ENCODE data around the gene CLCF1. TPM values are rescaled to one million over a fixed set of nuclear protein-coding genes. Genes with fewer than 3 reads are reported as not detected.

CLCF1 gene
- total RNA-seq, 3 donors from 2014 or later (not counting 1 experiment from before 2014, with no cell fraction given), result 9.8 to 13.4 (median 10.3) TPM

- Mint-ChIP-seq H3K36me3 (no peaks in the 10 kb centered on the region), H3K4me3 (no peak overlapping the region), H3K4me1 (peaks cover 12 to 35% of the 10 kb centered on the region in 2 donors), H3K9me3 (no peaks in the 10 kb centered on the region), H3K27me3 (ENCODE audit: low read depth in 2 of 2) (no peaks in the 10 kb centered on the region), H3K27ac (no peak overlapping the region)
- WGBS (ENCODE audit: insufficient coverage), result 90% methylated on average over 5 of the region's 5 CpGs
- intact Hi-C loops (cut with micrococcal nuclease), result no loop called here
- Histone ChIP-seq H3K27me3 (ENCODE audit: control insufficient read depth, insufficient read depth, low read length) (no peaks in the 10 kb centered on the region), H3K9me3 (ENCODE audit: control insufficient read depth, insufficient read depth, low read length) (no peaks in the 10 kb centered on the region), H3K4me3 (ENCODE audit: low read length) (no peak overlapping the region), H3K4me1 (ENCODE audit: control insufficient read depth, insufficient read depth, low read length) (peaks cover 33% of the 10 kb centered on the region), H3K27ac (ENCODE audit: low read length) (no peak overlapping the region), H3K36me3 (ENCODE audit: control insufficient read depth, insufficient read depth, low read length) (no peaks in the 10 kb centered on the region)
- ATAC-seq (no peak), DNase-seq (no peak)
- TF ChIP-seq CTCF (IDR thresholded peaks at IDR 0.05), result no peak
These were observed 24.4 kb downstream of the CLCF1 start for GRCh38 chr11:67349036-67349435.

- WGBS (ENCODE audit: insufficient coverage), result 78% methylated on average over 11 of the region's 11 CpGs
- Mint-ChIP-seq H3K9me3 (no peaks in the 10 kb centered on the region), H3K36me3 (no peaks in the 10 kb centered on the region), H3K4me1 (peaks cover 9 to 26% of the 10 kb centered on the region in 2 donors), H3K27me3 (ENCODE audit: low read depth in 2 of 2) (no peaks in the 10 kb centered on the region), H3K4me3 (no peak overlapping the region), H3K27ac (no peak overlapping the region)
- no peak for TF ChIP-seq CTCF (IDR thresholded peaks at IDR 0.05)
- H3K4me1 ChIP-seq (ENCODE audit: control insufficient read depth, insufficient read depth, low read length), result peaks cover 28% of the 10 kb centered on the region
- no peaks in the 10 kb centered on the region for H3K36me3 ChIP-seq (ENCODE audit: control insufficient read depth, insufficient read depth, low read length)
- no peak overlapping the region for H3K4me3 ChIP-seq (ENCODE audit: low read length)
- intact Hi-C loops (cut with micrococcal nuclease), result no loop called here
- H3K27ac ChIP-seq (ENCODE audit: low read length), result no peak overlapping the region
- no peaks in the 10 kb centered on the region for H3K27me3 ChIP-seq (ENCODE audit: control insufficient read depth, insufficient read depth, low read length)
- H3K9me3 ChIP-seq (ENCODE audit: control insufficient read depth, insufficient read depth, low read length), result no peaks in the 10 kb centered on the region
- ATAC-seq, result no peak
- no peak for DNase-seq
These were observed 25.2 kb downstream of the CLCF1 start for GRCh38 chr11:67347964-67348749.

GRCh38 chr11:67345920-67346819, 27.2 kb downstream of the CLCF1 start:
- Mint-ChIP-seq H3K9me3 (no peaks in the 10 kb centered on the region), H3K4me1 (peaks cover 3 to 13% of the 10 kb centered on the region in 2 donors), H3K36me3 (no peaks in the 10 kb centered on the region), H3K4me3 (no peak overlapping the region), H3K27ac (no peak overlapping the region), H3K27me3 (ENCODE audit: low read depth in 2 of 2) (no peaks in the 10 kb centered on the region)
- WGBS (ENCODE audit: insufficient coverage), result 80% methylated on average over 7 of the region's 7 CpGs
- DNase-seq (peak in 1 of 2 donors; percentile 65), ATAC-seq (peak in 1 of 3 donors; percentile 46)
- H3K27ac ChIP-seq (ENCODE audit: low read length), result no peak overlapping the region
- H3K4me1 ChIP-seq (ENCODE audit: control insufficient read depth, insufficient read depth, low read length), result peaks cover 8% of the 10 kb centered on the region
- no peaks in the 10 kb centered on the region for H3K27me3 ChIP-seq (ENCODE audit: control insufficient read depth, insufficient read depth, low read length)
- peak; percentile 33 for TF ChIP-seq CTCF (IDR thresholded peaks at IDR 0.05)
- no peaks in the 10 kb centered on the region for H3K36me3 ChIP-seq (ENCODE audit: control insufficient read depth, insufficient read depth, low read length)
- intact Hi-C loops (cut with micrococcal nuclease), result no loop called here
- H3K4me3 ChIP-seq (ENCODE audit: low read length), result no peak overlapping the region
- no peaks in the 10 kb centered on the region for H3K9me3 ChIP-seq (ENCODE audit: control insufficient read depth, insufficient read depth, low read length)

All from natural killer cell (primary cell).